SHP77 (cell line): ENCODE results near the gene CCDC197.

Source experiments
- DNase-seq, 2 experiments: peaks; one replicate each; lab custom pipeline; 2025; lab: John Stamatoyannopoulos, UW

Gene CCDC197

GRCh38 chr14:94025720-94026119, 28.6 kb downstream of the CCDC197 start:
- DNase-seq, result no peak

GRCh38 chr14:94026173-94026888, 29.2 kb downstream of the CCDC197 start, which contains the start of gene OTUB2:
TSS of gene OTUB2 (plus strand) at chr14:94026340. CDS start at chr14:94026538, 198 bp downstream.
- DNase-seq, result peak; percentile 96

GRCh38 chr14:94026889-94027469, 29.9 kb downstream of the CCDC197 start:
- DNase-seq, result no peak

- DNase-seq, result no peak
Observed at GRCh38 chr14:94027566-94028449, 30.7 kb downstream of the CCDC197 start.

GRCh38 chr14:94028450-94028826, 31.3 kb downstream of the CCDC197 start:
- DNase-seq, result no peak

GRCh38 chr14:94029265-94029664, 32.2 kb downstream of the CCDC197 start:
- DNase-seq, result no peak

- no peak for DNase-seq
Observed at GRCh38 chr14:94029671-94030203, 32.6 kb downstream of the CCDC197 start.

GRCh38 chr14:94030571-94030970, 33.5 kb downstream of the CCDC197 start:
- no peak for DNase-seq

- DNase-seq, result no peak
Observed at GRCh38 chr14:94031161-94031882, 34.2 kb downstream of the CCDC197 start.

- no peak for DNase-seq
Observed at GRCh38 chr14:94031883-94032279, 34.8 kb downstream of the CCDC197 start.

GRCh38 chr14:94034886-94035285, 37.8 kb downstream of the CCDC197 start:
- no peak for DNase-seq

- DNase-seq, result peak; percentile 39 to 56
Observed at GRCh38 chr14:94036313-94037167, 39.4 kb downstream of the CCDC197 start.

- no peak for DNase-seq
Observed at GRCh38 chr14:94037954-94038353, 40.9 kb downstream of the CCDC197 start.

- DNase-seq, result no peak
Observed at GRCh38 chr14:94038510-94038909, 41.4 kb downstream of the CCDC197 start.

GRCh38 chr14:94038921-94039629, 42.0 kb downstream of the CCDC197 start:
- no peak for DNase-seq

- no peak for DNase-seq
Observed at GRCh38 chr14:94040247-94040646, 43.1 kb downstream of the CCDC197 start.

GRCh38 chr14:94040796-94041195, 43.7 kb downstream of the CCDC197 start:
- no peak for DNase-seq

- no peak for DNase-seq
Observed at GRCh38 chr14:94041551-94042346, 44.6 kb downstream of the CCDC197 start.

- DNase-seq, result no peak
Observed at GRCh38 chr14:94042433-94043091, 45.5 kb downstream of the CCDC197 start.
